Adrenal gland (tissue), 12 donors: Measurements from ENCODE around the gene RASGRF2. TPM values are rescaled to one million over a fixed set of nuclear protein-coding genes. Genes with fewer than 3 reads are reported as not detected.

Source experiments
- DNase-seq, 7 donors: peaks; one replicate each; pipeline ENCODE4 v3.0.0-alpha.2; 2019 to 2020
- H3K27ac ChIP-seq, 5 donors: fragments of 200-600 bp; sonication (generic) in 4 of 5; 1 replicate in 3 of 5; 2 replicates in 2 of 5; pipeline versions ENCODE4 v1.5.1 to v1.8.0; 2016 to 2020; ENCODE audit warnings: mild to moderate bottlenecking in 1 of 5
- H3K27me3 ChIP-seq: fragments of 200-600 bp; 2 replicates; pipeline ENCODE4 v1.8.0; 2021
- H3K36me3 ChIP-seq, 2 donors: fragments of 200-600 bp; replicated peaks in 1 of 2; 1 replicate in 1 of 2; 2 replicates in 1 of 2; pipeline versions ENCODE4 v1.5.1 to v1.8.0; 2018 to 2022
- H3K4me1 ChIP-seq, 2 donors: fragments of 200-600 bp; replicated peaks in 1 of 2; 1 replicate in 1 of 2; 2 replicates in 1 of 2; pipeline versions ENCODE4 v1.5.1 to v1.8.0; 2018 to 2021
- H3K4me3 ChIP-seq, 4 donors: fragments of 200-600 bp; sonication (generic) in 3 of 4; one replicate each; pipeline ENCODE4 v1.5.1; 2016 to 2018
- H3K9me3 ChIP-seq, 3 donors: fragments of 200-600 bp; sonication (generic) in 1 of 3; replicated peaks in 1 of 3; 1 replicate in 2 of 3; 2 replicates in 1 of 3; pipeline versions ENCODE4 v1.5.1 to v1.8.0; 2016 to 2021
- CTCF ChIP-seq, 6 experiments: fragments of 450-650 bp in 4 of 6; fragments of 200-600 bp in 2 of 6; sonication (generic) in 1 of 6; IDR thresholded peaks; 1 replicate in 5 of 6; 2 replicates in 1 of 6; pipeline versions ENCODE4 v1.5.1 to v1.8.0; 2016 to 2021; ENCODE audit warnings: antibody characterized with exemption in 6 of 6, mild to moderate bottlenecking in 2 of 6, moderate library complexity in 1 of 6
- POLR2A ChIP-seq, 2 donors: fragments of 450-650 bp; IDR thresholded peaks; one replicate each; pipeline ENCODE4 v1.6.1; 2017; ENCODE audit warnings: antibody characterized with exemption in 2 of 2, mild to moderate bottlenecking in 2 of 2, moderate library complexity in 1 of 2
- WGBS, 4 donors: extraction: QIAGEN DNeasy Blood & Tissue Kit in 2 of 4; methylation state at CpG; one replicate each; pipeline versions ENCODE4 v1.1.5 to v1.1.7; 2013 to 2017; 5-methylcytosine and 5-hydroxymethylcytosine counted together
- intact Hi-C, 2 donors: fragments of 100-400 bp; cut with DNase I; formaldehyde crosslinking; loops; one replicate each; pipeline versions ENCODE4 v1.14.1 to v1.15.0; 2022 to 2023
- polyA plus RNA-seq, 3 donors: library from polyadenylated mRNA; stranded (reverse); fragments of 200-250 nt in 2 of 3; fragments of 350-450 nt in 1 of 3; fragmentation: Illumina TruSeq in 1 of 3; extraction: RNeasy Lipid Tissue Mini Kit (QIAGEN cat#74804) in 1 of 3; gene quantifications; one replicate each; pipeline ENCODE4 v1.2.3, GENCODE V29; 2013 to 2014
- total RNA-seq, 9 donors: library from RNA; depleted of rRNA in 4 of 9; stranded (reverse); fragments of >200 nt in 4 of 9; fragments of 120-200 nt in 1 of 9; fragmentation: NEBNext Ultra II Directional in 1 of 9; extraction: Animal tissue kit (Norgen Biotek cat#: 25700) in 1 of 9; gene quantifications; one replicate each; pipeline versions ENCODE4 v1.1.0 to v1.2.4, GENCODE V29; 2013 to 2023
- donor health status: healthy with polysubstance abuse.
- donor health status: Bipolar disorder and iron deficiency.
- donor health status: DM: yes; HTN: yes; CAD: no.
- donor health status: DM: no; HTN: no; CAD: no.
- donor health status: DM: no; HTN: no; CAD: no.
- donor health status: DM: yes; HTN: yes; CAD: no.

The RASGRF2 gene
- total and polyA plus RNA-seq, 12 donors: 0.33 to 5.7 (median 2.4) TPM

GRCh38 chr5:80988419-80988935 is 28.3 kb downstream of the RASGRF2 start:
- no peak for TF ChIP-seq CTCF (IDR thresholded peaks at IDR 0.05)
- no peak for TF ChIP-seq POLR2A (IDR thresholded peaks at IDR 0.05)
- H3K27ac ChIP-seq: no peak overlapping the region
- no peaks in the 10 kb centered on the region for H3K36me3 ChIP-seq
- WGBS, 4 donors: 65 to 78% (median 71%) methylated on average over 2 of the region's 2 CpGs
- H3K4me3 ChIP-seq: no peak overlapping the region
- no peaks in the 10 kb centered on the region for H3K27me3 ChIP-seq
- H3K9me3 ChIP-seq: no peaks in the 10 kb centered on the region
- no peaks in the 10 kb centered on the region for H3K4me1 ChIP-seq
- no peak for DNase-seq
- intact Hi-C loops: no loop called here

- H3K4me1 ChIP-seq: no peaks in the 10 kb centered on the region
- H3K9me3 ChIP-seq: no peaks in the 10 kb centered on the region
- H3K27me3 ChIP-seq: no peaks in the 10 kb centered on the region
- no peaks in the 10 kb centered on the region for H3K36me3 ChIP-seq
- 68 to 87% (median 80%) methylated on average over 3 of the region's 3 CpGs for WGBS, 4 donors
- TF ChIP-seq CTCF (IDR thresholded peaks at IDR 0.05) (no peak), POLR2A (IDR thresholded peaks at IDR 0.05) (no peak)
- no peak overlapping the region for H3K27ac ChIP-seq
- DNase-seq: no peak
- H3K4me3 ChIP-seq: no peak overlapping the region
- intact Hi-C loops: no loop called here
Observed at GRCh38 chr5:80989883-80990282, 29.7 kb downstream of the RASGRF2 start.

- no peaks in the 10 kb centered on the region for H3K27me3 ChIP-seq
- no peaks in the 10 kb centered on the region for H3K9me3 ChIP-seq
- H3K27ac ChIP-seq: no peak overlapping the region
- WGBS, 4 donors: 66 to 91% (median 75%) methylated on average over 2 of the region's 2 CpGs
- no peak overlapping the region for H3K4me3 ChIP-seq
- H3K36me3 ChIP-seq: no peaks in the 10 kb centered on the region
- intact Hi-C loops: no loop called here
- no peak for DNase-seq
- no peaks in the 10 kb centered on the region for H3K4me1 ChIP-seq
- TF ChIP-seq CTCF (IDR thresholded peaks at IDR 0.05): no peak
- no peak for TF ChIP-seq POLR2A (IDR thresholded peaks at IDR 0.05)
Observed at GRCh38 chr5:80990527-80990926, 30.4 kb downstream of the RASGRF2 start.

GRCh38 chr5:80990971-80991370 is 30.8 kb downstream of the RASGRF2 start:
- no peaks in the 10 kb centered on the region for H3K4me1 ChIP-seq
- H3K4me3 ChIP-seq: no peak overlapping the region
- DNase-seq: no peak
- WGBS, 4 donors: 65 to 100% (median 87%) methylated on average over 1 of the region's 1 CpG
- no peaks in the 10 kb centered on the region for H3K9me3 ChIP-seq
- no peak overlapping the region for H3K27ac ChIP-seq
- H3K36me3 ChIP-seq: no peaks in the 10 kb centered on the region
- TF ChIP-seq POLR2A (IDR thresholded peaks at IDR 0.05) (no peak), CTCF (IDR thresholded peaks at IDR 0.05) (no peak)
- no peaks in the 10 kb centered on the region for H3K27me3 ChIP-seq
- intact Hi-C loops: no loop called here
